ENCODE data around the gene GBA2. TPM values are rescaled to one million over a fixed set of nuclear protein-coding genes. Genes with fewer than 3 reads are reported as not detected.

Gene GBA2
- total RNA-seq, 1 experiment from 2014 or later = 63.6 TPM

DNA sequence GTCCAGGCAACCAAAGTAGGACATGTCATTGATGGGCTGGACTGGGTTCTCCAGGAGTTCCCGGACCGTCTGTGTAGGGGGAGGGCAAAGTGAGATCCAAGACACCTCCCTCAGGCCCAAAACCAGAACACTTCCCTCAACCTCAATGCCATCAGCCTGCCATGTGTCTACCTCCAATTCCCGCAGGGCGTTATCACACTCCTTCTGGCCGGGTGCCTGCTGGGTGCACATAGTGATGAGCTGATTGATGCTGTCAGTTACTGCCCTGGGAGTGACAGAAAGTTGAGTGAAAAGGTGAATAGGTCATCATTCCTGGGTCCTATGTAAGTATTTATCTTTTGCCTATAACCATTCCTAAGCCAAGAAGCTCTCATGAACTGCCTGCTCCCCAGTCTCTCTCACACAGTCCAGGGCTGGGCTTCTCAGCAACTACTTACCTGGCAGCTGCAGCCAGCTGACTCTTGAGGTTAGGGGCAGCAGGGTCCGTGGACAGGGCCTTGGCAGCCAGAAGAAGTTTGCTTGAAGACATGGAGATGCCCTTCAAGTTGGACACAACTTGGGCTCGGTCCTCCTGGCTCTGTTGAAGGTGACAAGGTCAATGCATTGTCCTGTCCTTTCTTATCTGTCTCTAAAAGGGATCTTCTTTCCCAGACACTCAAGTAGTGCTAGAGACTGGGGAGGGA is 38.1 kb downstream of the GBA2 start:
- no peaks in the 10 kb centered on the region for H3K79me2 ChIP-seq (ENCODE audit: insufficient read depth, low read length)
- peaks cover 64 to 65% of the 10 kb centered on the region in 2 experiments for H3K36me3 ChIP-seq (ENCODE audit: control insufficient read depth in 1 of 2, insufficient read depth in 2 of 2, low read length in 2 of 2)
- DNase-seq (ENCODE audit: low read depth, low spot score) = no peak
- intact Hi-C loops (cut with micrococcal nuclease) = no loop called here
- no peak overlapping the region for H3K4me3 ChIP-seq (replicated peaks in 1 of 2; ENCODE audit: low read depth in 1 of 2, low read length in 2 of 2)
- H3K4me2 ChIP-seq (ENCODE audit: low read length) = no peak overlapping the region
- no peaks in the 10 kb centered on the region for H4K20me1 ChIP-seq (ENCODE audit: insufficient read depth)
- H3K9me3 ChIP-seq (ENCODE audit: control insufficient read depth in 1 of 2, insufficient read depth in 1 of 2, low read depth in 1 of 2, low read length in 2 of 2) = no peaks in the 10 kb centered on the region
- H3K9ac ChIP-seq (ENCODE audit: low read length) = no peak overlapping the region
- no TSS peak for BruUV-seq (replicated peaks)
- no peaks in the 10 kb centered on the region for H3K9me2 ChIP-seq (ENCODE audit: insufficient read depth)
- POLR2A ChIA-PET = no interaction called here
- no peaks in the 10 kb centered on the region for H3K4me1 ChIP-seq (ENCODE audit: control insufficient read depth in 1 of 2, insufficient read depth in 2 of 2, low read length in 2 of 2)
- no peaks in the 10 kb centered on the region for H3K27me3 ChIP-seq (ENCODE audit: insufficient read depth, low read length)
- ATAC-seq = no peak
- no peak for TF ChIP-seq ZFX (IDR thresholded peaks at IDR 0.05)
- TF ChIP-seq EGR1 (IDR thresholded peaks at IDR 0.05; ENCODE audit: low read depth) = no peak
- no peak for TF ChIP-seq EZH2phosphoT487 (IDR thresholded peaks at IDR 0.05; ENCODE audit: borderline replicate concordance)
- no peak for TF ChIP-seq TCF7L2 (IDR thresholded peaks at IDR 0.05; ENCODE audit: borderline replicate concordance, extremely low read depth, insufficient read depth, insufficient read length)
- TF ChIP-seq, protein P1, sequence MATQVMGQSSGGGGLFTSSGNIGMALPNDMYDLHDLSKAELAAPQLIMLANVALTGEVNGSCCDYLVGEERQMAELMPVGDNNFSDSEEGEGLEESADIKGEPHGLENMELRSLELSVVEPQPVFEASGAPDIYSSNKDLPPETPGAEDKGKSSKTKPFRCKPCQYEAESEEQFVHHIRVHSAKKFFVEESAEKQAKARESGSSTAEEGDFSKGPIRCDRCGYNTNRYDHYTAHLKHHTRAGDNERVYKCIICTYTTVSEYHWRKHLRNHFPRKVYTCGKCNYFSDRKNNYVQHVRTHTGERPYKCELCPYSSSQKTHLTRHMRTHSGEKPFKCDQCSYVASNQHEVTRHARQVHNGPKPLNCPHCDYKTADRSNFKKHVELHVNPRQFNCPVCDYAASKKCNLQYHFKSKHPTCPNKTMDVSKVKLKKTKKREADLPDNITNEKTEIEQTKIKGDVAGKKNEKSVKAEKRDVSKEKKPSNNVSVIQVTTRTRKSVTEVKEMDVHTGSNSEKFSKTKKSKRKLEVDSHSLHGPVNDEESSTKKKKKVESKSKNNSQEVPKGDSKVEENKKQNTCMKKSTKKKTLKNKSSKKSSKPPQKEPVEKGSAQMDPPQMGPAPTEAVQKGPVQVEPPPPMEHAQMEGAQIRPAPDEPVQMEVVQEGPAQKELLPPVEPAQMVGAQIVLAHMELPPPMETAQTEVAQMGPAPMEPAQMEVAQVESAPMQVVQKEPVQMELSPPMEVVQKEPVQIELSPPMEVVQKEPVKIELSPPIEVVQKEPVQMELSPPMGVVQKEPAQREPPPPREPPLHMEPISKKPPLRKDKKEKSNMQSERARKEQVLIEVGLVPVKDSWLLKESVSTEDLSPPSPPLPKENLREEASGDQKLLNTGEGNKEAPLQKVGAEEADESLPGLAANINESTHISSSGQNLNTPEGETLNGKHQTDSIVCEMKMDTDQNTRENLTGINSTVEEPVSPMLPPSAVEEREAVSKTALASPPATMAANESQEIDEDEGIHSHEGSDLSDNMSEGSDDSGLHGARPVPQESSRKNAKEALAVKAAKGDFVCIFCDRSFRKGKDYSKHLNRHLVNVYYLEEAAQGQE (IDR thresholded peaks at IDR 0.05; ENCODE audit: low read depth) = no peak
- no peak for TF ChIP-seq SIN3A (IDR thresholded peaks at IDR 0.05; ENCODE audit: low read depth)
- no peak for TF ChIP-seq RAD21 (IDR thresholded peaks at IDR 0.05; ENCODE audit: low read depth)
- TF ChIP-seq ATF3 (IDR thresholded peaks at IDR 0.05) = no peak
- no peak for TF ChIP-seq FOSL1 (IDR thresholded peaks at IDR 0.05; ENCODE audit: low read depth)
- TF ChIP-seq ZNF274 (IDR thresholded peaks at IDR 0.05; ENCODE audit: low read depth, low read length) = no peak
- TF ChIP-seq SRF (IDR thresholded peaks at IDR 0.05; ENCODE audit: low read depth) = no peak
- no peak for TF ChIP-seq EZH2 (IDR thresholded peaks at IDR 0.05)
- H3K27ac ChIP-seq (ENCODE audit: low read depth, low read length) = no peak overlapping the region
- no peak overlapping the region for H2AFZ ChIP-seq (ENCODE audit: low read depth, low read length, poor library complexity, severe bottlenecking)
- RAD21 ChIA-PET (ENCODE audit: low non-redundant PET in 1 of 2, low total read pairs in 2 of 2, uncharacterized antibody in 2 of 2, unreplicated experiment in 2 of 2) = no interaction called here
- CTCF ChIA-PET = interaction anchor here (1.3 kb wide), 1 partner anchor 14 kb away, joined by 4 read pairs; no protein-coding TSS in a partner anchor
